Measurements from ENCODE around the gene PRH1.
A peak's percentile ranks its signal among the peaks of the same experiment; 100 is the strongest.

GRCh38 chr12:10901427-10901826 is 17.4 kb upstream of the PRH1 start:
- peak in 1 of 6 experiments; percentile 47 for TF ChIP-seq CTCF (IDR thresholded peaks at IDR 0.05)
- TF ChIP-seq POLR2A (IDR thresholded peaks at IDR 0.05) = no peak

Data from esophagus squamous epithelium (tissue), 4 donors.